OCI-LY1 (cell line): Measurements from ENCODE around the gene PAFAH2.

Experiments used
- H2AFZ ChIP-seq: fragments of 200-600 bp; sonication (generic), shearing (Covaris generic); 2 replicates; pipeline ENCODE4 v1.6.0; 2014; ENCODE audit warnings: antibody characterized with exemption, mild to moderate bottlenecking, low read length
- H3F3A ChIP-seq: fragments of 200-600 bp; sonication (generic), shearing (Covaris generic); 2 replicates; pipeline ENCODE4 v1.6.0; 2014; ENCODE audit warnings: mild to moderate bottlenecking, antibody characterized with exemption, low read length, moderate library complexity; ENCODE audit not compliant: insufficient read depth
- H3K27ac ChIP-seq: fragments of 200-600 bp; sonication (generic); 2 replicates; pipeline ENCODE4 v1.5.1; 2014; ENCODE audit warnings: low read length, mixed run types, mild to moderate bottlenecking, low read depth; ENCODE audit not compliant: poor library complexity, severe bottlenecking
- H3K27me3 ChIP-seq: fragments of 200-600 bp; sonication (generic); 2 replicates; pipeline ENCODE4 v1.6.0; 2014; ENCODE audit warnings: antibody characterized with exemption, mild to moderate bottlenecking, low read length, moderate library complexity; ENCODE audit not compliant: insufficient read depth
- H3K36me3 ChIP-seq: fragments of 200-600 bp; sonication (generic); 2 replicates; pipeline ENCODE4 v1.6.1; 2014; ENCODE audit warnings: mild to moderate bottlenecking, antibody characterized with exemption, low read length, moderate library complexity, mixed read lengths; ENCODE audit not compliant: insufficient read depth
- H3K4me1 ChIP-seq: fragments of 200-600 bp; sonication (generic); 2 replicates; pipeline ENCODE4 v1.5.1; 2014; ENCODE audit warnings: mild to moderate bottlenecking, low read length, moderate library complexity; ENCODE audit not compliant: insufficient read depth, severe bottlenecking
- H3K4me2 ChIP-seq: fragments of 200-600 bp; sonication (generic), shearing (Covaris generic); 2 replicates; pipeline ENCODE4 v1.6.1; 2014; ENCODE audit warnings: low read length
- H3K4me3 ChIP-seq: fragments of 200-600 bp; sonication (generic); 2 replicates; pipeline ENCODE4 v1.5.1; 2014; ENCODE audit warnings: low read length, low read depth, mild to moderate bottlenecking, mixed read lengths; ENCODE audit not compliant: poor library complexity, severe bottlenecking
- H3K79me2 ChIP-seq: fragments of 200-600 bp; shearing (Covaris generic); 2 replicates; pipeline ENCODE4 v1.6.1; 2016; ENCODE audit warnings: mixed run types, low read length, mixed read lengths; ENCODE audit not compliant: insufficient read depth
- H3K9ac ChIP-seq: fragments of 200-600 bp; sonication (generic), shearing (Covaris generic); 2 replicates; pipeline ENCODE4 v1.6.1; 2014; ENCODE audit warnings: mild to moderate bottlenecking, low read length, mixed read lengths
- H3K9me2 ChIP-seq: fragments of 200-600 bp; sonication (generic), shearing (Covaris generic); 2 replicates; pipeline ENCODE4 v1.6.1; 2014; ENCODE audit warnings: low read depth, mild to moderate bottlenecking, low read length, mixed read lengths
- H3K9me3 ChIP-seq: fragments of 200-600 bp; shearing (Covaris generic); 2 replicates; pipeline ENCODE4 v1.6.1; 2014; ENCODE audit warnings: low read length, mixed read lengths
- H4K20me1 ChIP-seq: fragments of 200-600 bp; sonication (generic), shearing (Covaris generic); 2 replicates; pipeline ENCODE4 v1.6.0; 2016; ENCODE audit warnings: mild to moderate bottlenecking, low read length; ENCODE audit not compliant: insufficient read depth
- CTCF ChIP-seq: fragments of 200-600 bp; sonication (generic), shearing (Covaris generic); IDR thresholded peaks from 2 replicates; pipeline ENCODE4 v1.5.1; 2017; ENCODE audit warnings: mild to moderate bottlenecking, antibody characterized with exemption, low read length, moderate library complexity, mixed read lengths
- EZH2 ChIP-seq: fragments of 200-600 bp; sonication (generic), shearing (Covaris generic); IDR thresholded peaks from 2 replicates; pipeline ENCODE4 v1.8.0; 2017; ENCODE audit warnings: borderline replicate concordance, mixed run types, mild to moderate bottlenecking, antibody characterized with exemption, low read length, moderate library complexity, mixed read lengths

Gene PAFAH2

GRCh38 chr1:26043765-26044164 lies 45.9 kb upstream of the PAFAH2 start:
- Histone ChIP-seq H3K9me3 (no peaks in the 10 kb centered on the region), H3K79me2 (no peaks in the 10 kb centered on the region), H3K36me3 (no peaks in the 10 kb centered on the region), H3K9ac (no peak overlapping the region), H3K4me1 (no peaks in the 10 kb centered on the region), H3K27me3 (0 out of 2 replicates have a peak, but pooled peaks cover 14% of the 10 kb centered on the region), H3K4me3 (no peak overlapping the region), H4K20me1 (no peaks in the 10 kb centered on the region), H3K27ac (no peak overlapping the region), H3K9me2 (no peaks in the 10 kb centered on the region), H2AFZ (no peak overlapping the region), H3K4me2 (no peak overlapping the region), H3F3A (no peaks in the 10 kb centered on the region)
- TF ChIP-seq EZH2 (no peak), CTCF (no peak)

- no peaks in the 10 kb centered on the region for H3K79me2 ChIP-seq
Observed at GRCh38 chr1:26041978-26042377, 44.1 kb upstream of the PAFAH2 start.

GRCh38 chr1:26041401-26041800 lies 43.5 kb upstream of the PAFAH2 start:
- Histone ChIP-seq H3K27me3 (0 out of 2 replicates have a peak, but pooled peaks cover 10% of the 10 kb centered on the region), H3K4me1 (no peaks in the 10 kb centered on the region), H3F3A (no peaks in the 10 kb centered on the region), H3K36me3 (no peaks in the 10 kb centered on the region), H3K4me2 (no peak overlapping the region), H3K27ac (no peak overlapping the region), H2AFZ (no peak overlapping the region), H3K9me3 (no peaks in the 10 kb centered on the region), H3K79me2 (no peaks in the 10 kb centered on the region), H3K9ac (no peak overlapping the region), H3K4me3 (no peak overlapping the region), H4K20me1 (no peaks in the 10 kb centered on the region), H3K9me2 (no peaks in the 10 kb centered on the region)
- TF ChIP-seq CTCF (no peak), EZH2 (no peak)

More at GRCh38 chr1:26041978-26042377, 44.1 kb upstream of the PAFAH2 start:
- no peak for TF ChIP-seq EZH2
- no peak for TF ChIP-seq CTCF
- H4K20me1 ChIP-seq = no peaks in the 10 kb centered on the region
- H3K36me3 ChIP-seq = no peaks in the 10 kb centered on the region
- no peaks in the 10 kb centered on the region for H3F3A ChIP-seq
- H3K4me1 ChIP-seq = no peaks in the 10 kb centered on the region
- H3K4me3 ChIP-seq = no peak overlapping the region
- 0 out of 2 replicates have a peak, but pooled peaks cover 10% of the 10 kb centered on the region for H3K27me3 ChIP-seq
- no peaks in the 10 kb centered on the region for H3K9me2 ChIP-seq
- no peak overlapping the region for H3K4me2 ChIP-seq
- no peak overlapping the region for H3K27ac ChIP-seq
- H3K9me3 ChIP-seq = no peaks in the 10 kb centered on the region
- H3K9ac ChIP-seq = no peak overlapping the region
- H2AFZ ChIP-seq = no peak overlapping the region
